ENCODE measurements around the gene STK4.

- TF ChIP-seq POLR2AphosphoS5 (IDR thresholded peaks at IDR 0.05; ENCODE audit: low read depth, low read length), result no peak
- no peak for TF ChIP-seq POLR2A (IDR thresholded peaks at IDR 0.05; ENCODE audit: low read depth, low read length)
- no peak for TF ChIP-seq SPI1 (IDR thresholded peaks at IDR 0.05; ENCODE audit: low read depth, low read length)
Observed at GRCh38 chr20:45020236-45020886, 54.0 kb downstream of the STK4 start.
